GM19438 (cell line): Measurements from ENCODE around the gene USP25.

Experiments used
- ATAC-seq: cut with Tn5 transposase; IDR thresholded peaks from one replicate; pipeline ENCODE4 v1.9.1; 2021; ENCODE audit warnings: low read depth; ENCODE audit not compliant: unreplicated experiment

The USP25 gene

GRCh38 chr21:15755125-15755524 is 25.3 kb downstream of the USP25 start:
- no peak for ATAC-seq

DNA sequence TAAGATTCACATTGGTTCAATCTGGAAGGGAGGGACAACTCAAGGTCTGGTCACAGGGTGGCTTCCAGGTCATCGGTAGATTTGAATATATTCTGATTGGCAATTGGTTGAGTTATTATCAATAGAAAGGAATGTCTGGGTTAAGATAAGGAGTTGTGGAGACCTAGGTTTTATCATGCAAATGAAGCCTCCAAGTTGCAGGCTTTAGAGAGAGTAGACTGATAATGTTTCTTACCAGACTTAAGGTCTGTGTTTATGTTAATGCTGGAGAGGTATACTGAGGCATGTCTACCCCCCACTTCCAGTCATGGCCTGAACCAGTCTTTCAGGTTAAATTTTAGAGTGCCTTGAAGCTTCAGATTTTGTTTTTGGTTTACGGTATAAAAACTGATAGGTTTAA is 29.7 kb downstream of the USP25 start:
- no peak for ATAC-seq

- no peak for ATAC-seq
These were observed 31.8 kb downstream of the USP25 start for GRCh38 chr21:15761507-15762100.

- no peak for ATAC-seq
These were observed 33.6 kb downstream of the USP25 start for GRCh38 chr21:15763359-15763758.

- ATAC-seq: no peak
These were observed 35.1 kb downstream of the USP25 start for GRCh38 chr21:15764878-15765277.

- ATAC-seq: no peak
These were observed 37.3 kb downstream of the USP25 start for GRCh38 chr21:15766952-15767603.

DNA sequence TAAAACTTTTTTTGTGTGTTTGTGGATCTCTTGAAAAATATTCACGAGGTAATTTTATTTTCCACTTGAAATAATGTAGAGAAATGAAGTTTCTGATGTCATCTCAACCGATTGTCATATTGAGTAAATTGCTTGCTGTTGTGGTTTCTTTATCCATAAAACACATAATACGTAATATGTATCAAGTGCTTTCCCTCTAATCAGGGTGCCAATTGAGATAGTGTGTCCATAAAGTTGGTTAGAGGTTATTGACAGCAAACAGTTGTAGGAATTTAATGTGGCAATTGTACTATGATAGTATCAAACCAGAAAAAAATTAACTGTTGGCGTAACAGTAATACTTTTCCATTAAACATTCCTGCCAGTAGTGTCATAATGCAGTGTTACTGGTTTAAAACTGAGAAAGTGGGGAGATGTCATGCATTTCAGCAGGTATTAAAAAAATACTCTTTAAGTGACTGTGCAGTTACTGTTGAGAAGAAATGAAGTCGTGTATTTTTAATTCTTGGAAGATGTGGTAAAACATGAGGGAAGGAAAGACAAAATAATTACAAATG is 38.3 kb downstream of the USP25 start:
- no peak for ATAC-seq

GRCh38 chr21:15768853-15769252 is 39.1 kb downstream of the USP25 start:
- ATAC-seq: no peak

DNA sequence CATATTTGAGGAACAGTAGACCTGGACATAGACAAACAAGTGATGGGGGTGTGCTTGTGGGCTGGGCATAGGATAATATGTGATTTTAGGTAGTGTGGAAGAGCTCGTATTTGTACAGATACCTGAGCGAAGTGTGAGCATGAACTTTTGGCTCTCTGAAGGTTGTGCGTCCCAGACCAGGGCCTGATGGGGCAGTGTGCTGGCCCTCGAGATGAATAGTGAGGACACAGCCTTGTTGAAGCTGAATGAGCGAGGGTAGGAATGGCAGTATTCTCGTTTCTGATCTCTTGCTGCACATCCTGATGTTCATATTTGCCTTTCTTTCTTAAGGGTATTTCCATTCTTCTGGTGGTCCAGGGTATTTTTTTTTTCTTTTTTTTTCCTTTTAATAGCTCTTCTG is 41.5 kb downstream of the USP25 start:
- no peak for ATAC-seq

DNA sequence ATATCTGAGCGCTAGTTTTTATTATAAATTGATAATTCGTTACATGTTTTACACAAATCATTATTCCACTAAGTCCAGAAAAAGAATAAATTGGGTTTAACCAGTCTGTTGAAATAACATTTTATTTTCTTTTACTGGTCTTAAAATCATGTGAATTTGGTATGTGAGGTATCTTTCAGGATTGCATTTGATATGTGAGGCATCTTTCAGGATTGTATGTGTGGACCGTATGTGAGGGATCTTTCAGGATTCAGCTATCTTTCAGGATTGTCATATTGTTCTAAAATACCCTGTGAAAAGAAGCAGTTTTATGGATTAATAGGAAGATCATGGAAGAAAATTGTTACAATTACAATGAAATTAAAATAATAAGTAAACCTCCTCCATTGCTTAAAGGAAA is 42.9 kb downstream of the USP25 start:
- no peak for ATAC-seq

DNA sequence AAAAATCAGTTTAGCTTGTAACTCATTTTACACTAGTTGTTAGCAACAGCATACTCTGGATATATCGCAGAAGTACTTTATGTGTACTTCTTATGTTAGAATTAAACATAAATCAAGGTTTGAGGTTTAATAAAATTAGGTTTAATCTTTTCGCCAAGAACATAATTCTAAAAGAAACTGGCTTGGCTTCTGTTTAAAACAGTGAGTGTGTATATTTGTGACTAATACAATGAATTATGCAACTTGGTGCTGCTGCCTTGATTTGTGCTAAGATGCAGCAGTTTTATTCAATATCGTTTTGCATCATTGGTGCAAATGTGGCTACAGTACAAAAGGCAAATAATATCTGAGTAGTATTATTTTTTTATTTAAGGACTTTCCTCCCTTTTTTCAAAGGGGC is 44.8 kb downstream of the USP25 start:
- no peak for ATAC-seq

DNA sequence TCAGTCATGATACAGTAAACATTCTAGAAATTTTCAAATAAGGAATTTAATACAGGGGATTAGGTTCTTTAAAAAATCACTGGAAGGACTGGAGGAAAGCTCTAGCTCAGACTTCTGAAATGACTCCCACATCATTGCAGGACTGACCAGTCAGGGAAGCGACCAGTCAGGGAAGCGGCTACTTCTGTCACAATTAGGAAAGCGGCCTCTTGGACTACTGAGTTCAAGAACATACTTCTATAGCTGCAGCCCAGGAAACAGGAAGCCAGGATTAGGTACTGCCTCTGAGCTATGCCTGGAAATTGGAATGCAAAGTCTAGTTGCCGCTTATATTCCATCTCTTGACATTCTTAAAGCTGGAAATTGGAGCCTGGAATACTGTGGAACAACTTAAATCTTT is 45.5 kb downstream of the USP25 start:
- no peak for ATAC-seq

GRCh38 chr21:15775981-15776380 is 46.2 kb downstream of the USP25 start:
- no peak for ATAC-seq

- ATAC-seq: no peak
These were observed 47.0 kb downstream of the USP25 start for GRCh38 chr21:15776818-15777217.

DNA sequence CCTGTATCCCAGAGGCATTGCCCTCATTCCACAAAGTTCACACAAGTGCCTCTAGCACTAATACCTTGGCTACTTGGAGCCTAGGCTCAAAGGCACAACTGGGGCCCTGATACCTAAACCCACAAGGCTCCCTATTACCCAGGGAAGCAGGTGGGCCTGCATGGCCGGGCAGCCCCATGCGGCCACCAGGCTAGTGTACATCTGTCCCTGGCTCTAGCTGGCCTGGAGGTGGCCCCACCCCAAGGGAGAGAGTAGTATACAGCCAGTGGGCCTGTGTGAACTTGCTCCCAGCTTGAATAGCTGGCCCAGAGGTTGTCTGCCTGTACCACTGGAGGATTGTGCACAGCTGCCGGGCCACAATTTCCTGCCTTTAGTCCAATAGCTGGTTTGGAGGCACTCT is 52.2 kb downstream of the USP25 start:
- no peak for ATAC-seq

- no peak for ATAC-seq
These were observed 59.2 kb downstream of the USP25 start for GRCh38 chr21:15788847-15789523.

DNA sequence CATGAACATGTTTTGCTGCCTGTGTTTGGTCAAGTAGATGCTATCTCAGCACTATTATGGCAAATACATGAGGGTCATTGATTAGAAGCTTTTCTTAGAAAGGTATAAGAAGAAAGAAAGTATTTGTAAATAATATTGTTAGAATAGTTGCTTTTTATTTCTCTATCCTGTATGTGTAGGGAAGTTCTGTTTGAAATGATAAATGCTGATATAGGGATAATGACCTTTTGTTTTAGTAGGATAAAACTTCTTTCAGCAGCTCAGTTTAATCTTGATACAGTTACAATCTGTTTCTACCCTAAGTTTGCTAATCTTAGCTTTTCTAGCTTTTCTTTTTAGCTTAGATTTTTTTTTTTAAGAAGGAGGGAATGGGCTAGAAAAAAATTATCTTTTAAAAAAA is 63.3 kb downstream of the USP25 start:
- no peak for ATAC-seq

GRCh38 chr21:15793550-15794235 is 63.9 kb downstream of the USP25 start:
- ATAC-seq: no peak

- ATAC-seq: no peak
These were observed 64.6 kb downstream of the USP25 start for GRCh38 chr21:15794277-15794912.

DNA sequence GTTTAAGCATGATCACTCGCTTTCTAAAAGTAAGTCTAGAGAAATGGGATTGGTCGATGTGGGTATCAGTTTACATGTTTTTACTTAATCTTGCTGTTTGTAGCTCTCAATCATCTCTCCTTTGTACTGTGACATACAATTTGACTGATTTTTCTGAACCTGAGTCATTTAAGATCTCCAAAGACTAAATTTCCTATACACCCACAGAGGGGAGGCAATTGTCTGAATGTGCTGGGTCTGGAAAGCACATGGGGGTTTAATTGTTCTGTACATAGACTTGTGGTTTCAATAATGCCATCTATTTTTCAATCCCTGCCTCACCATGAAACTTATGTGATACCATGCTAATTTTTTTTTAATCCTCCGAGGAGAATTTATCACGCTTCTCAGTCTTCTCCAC is 65.8 kb downstream of the USP25 start:
- no peak for ATAC-seq
